ENCODE measurements around the gene POLN. TPM values are rescaled to one million over a fixed set of nuclear protein-coding genes. Genes with fewer than 3 reads are reported as not detected.

Gene POLN
- total and polyA plus RNA-seq, 2 donors, result 1.0 to 3.1 TPM

DNA sequence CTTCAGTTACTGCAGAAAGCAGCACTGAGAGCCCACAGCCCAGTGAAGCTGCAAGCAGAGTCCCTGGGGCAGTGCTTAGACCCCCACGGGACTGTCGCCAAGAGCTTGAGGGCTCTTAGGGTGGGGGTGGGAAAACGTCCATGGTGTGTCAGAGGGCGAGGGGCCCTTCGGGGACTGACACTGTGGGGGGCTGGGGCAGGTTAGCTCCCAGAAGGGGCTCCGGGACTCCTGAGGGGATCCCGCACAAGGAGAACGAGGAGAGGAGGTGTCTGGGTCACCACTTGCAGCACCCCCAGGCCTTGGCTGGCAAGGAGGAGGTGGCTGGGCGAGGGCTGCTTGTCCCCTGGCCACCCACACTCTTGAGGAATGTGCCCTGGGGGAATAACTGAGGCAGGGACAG is 162.0 kb downstream of the POLN start:
- H3K27ac ChIP-seq (ENCODE audit: low read depth), result no peak overlapping the region
- 84% methylated on average over 9 of the region's 9 CpGs for WGBS
- H3K4me1 ChIP-seq (ENCODE audit: insufficient read depth), result no peaks in the 10 kb centered on the region
- H3K36me3 ChIP-seq (ENCODE audit: insufficient read depth), result no peaks in the 10 kb centered on the region
- DNase-seq (ENCODE audit: extremely low spot score), result no peak
- no peak overlapping the region for H3K4me3 ChIP-seq (ENCODE audit: low read depth, low read length)

DNA sequence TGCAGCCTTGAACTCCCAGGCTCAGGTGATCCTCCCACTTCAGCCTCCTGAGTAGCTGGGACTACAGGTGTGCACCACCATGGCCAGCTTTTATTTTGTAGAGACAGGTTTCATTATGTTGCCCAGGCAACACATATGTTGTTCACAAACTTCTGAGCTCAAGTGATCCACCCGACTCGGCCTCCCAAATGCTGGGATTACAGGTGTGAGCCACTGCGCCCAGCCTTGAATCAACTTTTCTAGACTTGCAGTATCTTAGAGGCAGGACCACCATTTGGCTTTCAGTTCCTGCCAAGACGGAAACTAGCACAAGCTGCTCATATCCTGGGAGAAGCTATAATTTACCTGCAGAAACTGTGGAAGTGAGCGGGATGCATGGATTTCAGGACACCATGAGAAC is 162.9 kb downstream of the POLN start:
- WGBS, result 93% methylated on average over 5 of the region's 5 CpGs

GRCh38 chr4:2078584-2078983 is 163.3 kb downstream of the POLN start:
- H3K4me1 ChIP-seq (ENCODE audit: insufficient read depth), result no peaks in the 10 kb centered on the region
- no peaks in the 10 kb centered on the region for H3K36me3 ChIP-seq (ENCODE audit: insufficient read depth)
- DNase-seq (ENCODE audit: extremely low spot score), result no peak
- no peak overlapping the region for H3K27ac ChIP-seq (ENCODE audit: low read depth)
- 64% methylated on average over 9 of the region's 9 CpGs for WGBS
- no peak overlapping the region for H3K4me3 ChIP-seq (ENCODE audit: low read depth, low read length)

More for the DNA sequence above, 162.9 kb downstream of the POLN start:
- DNase-seq (ENCODE audit: extremely low spot score), result no peak
- Histone ChIP-seq H3K4me3 (ENCODE audit: low read depth, low read length) (no peak overlapping the region), H3K4me1 (ENCODE audit: insufficient read depth) (no peaks in the 10 kb centered on the region), H3K27ac (ENCODE audit: low read depth) (no peak overlapping the region), H3K36me3 (ENCODE audit: insufficient read depth) (no peaks in the 10 kb centered on the region)

DNA sequence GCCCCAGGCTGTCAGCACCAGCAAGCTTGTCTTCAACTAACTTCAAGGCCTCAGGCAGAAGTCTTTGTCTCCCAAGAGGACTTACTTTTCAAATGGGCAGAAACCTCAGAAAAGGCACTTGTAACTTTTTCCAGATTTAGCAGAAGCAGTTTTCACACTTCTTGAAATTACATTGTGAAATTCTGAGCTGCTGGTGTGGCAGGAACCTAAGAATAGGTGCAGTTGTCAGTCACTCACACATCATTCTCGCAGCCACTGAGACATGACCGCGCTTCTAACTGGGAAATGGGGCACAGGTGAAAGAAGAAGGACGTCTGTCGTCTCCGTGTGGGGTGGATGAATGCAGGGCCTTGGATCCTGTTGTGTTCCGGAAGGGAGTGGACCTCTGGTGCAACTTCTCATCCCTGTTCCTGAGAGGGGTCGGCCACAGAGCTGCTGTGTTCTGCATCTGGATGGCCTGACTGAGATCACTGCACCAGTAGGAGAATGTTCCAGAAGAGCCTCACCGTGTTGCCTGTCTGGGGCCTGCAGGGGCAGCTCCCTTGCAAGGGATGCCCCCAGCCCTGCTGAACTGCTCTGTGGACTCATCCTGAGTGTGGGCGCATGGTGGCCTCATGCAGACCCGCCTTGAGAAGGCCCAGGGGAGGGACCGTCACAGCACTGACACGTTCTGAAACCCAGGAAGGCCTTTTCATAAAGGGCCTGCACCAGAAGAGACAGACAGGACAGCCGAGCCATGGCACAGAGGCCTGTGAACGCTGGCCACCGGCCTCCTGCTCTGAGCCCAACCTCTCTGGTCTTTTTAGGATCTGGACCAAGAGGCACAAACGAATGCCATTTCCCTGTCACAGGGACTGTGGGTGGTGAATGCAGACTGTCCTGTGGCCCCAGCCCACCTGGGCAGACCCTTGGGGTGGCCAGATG is 164.1 kb downstream of the POLN start:
- Histone ChIP-seq H3K36me3 (ENCODE audit: insufficient read depth) (no peaks in the 10 kb centered on the region), H3K4me3 (ENCODE audit: low read depth, low read length) (no peak overlapping the region), H3K27ac (ENCODE audit: low read depth) (no peak overlapping the region), H3K4me1 (ENCODE audit: insufficient read depth) (no peaks in the 10 kb centered on the region)
- no peak for DNase-seq (ENCODE audit: extremely low spot score)
- WGBS, result 86% methylated on average over 17 of the region's 17 CpGs

GRCh38 chr4:2076908-2077536 is 164.9 kb downstream of the POLN start:
- Histone ChIP-seq H3K4me1 (ENCODE audit: insufficient read depth) (no peaks in the 10 kb centered on the region), H3K4me3 (ENCODE audit: low read depth, low read length) (no peak overlapping the region), H3K27ac (ENCODE audit: low read depth) (no peak overlapping the region), H3K36me3 (ENCODE audit: insufficient read depth) (no peaks in the 10 kb centered on the region)
- WGBS, result 80% methylated on average over 9 of the region's 9 CpGs
- no peak for DNase-seq (ENCODE audit: extremely low spot score)

DNA sequence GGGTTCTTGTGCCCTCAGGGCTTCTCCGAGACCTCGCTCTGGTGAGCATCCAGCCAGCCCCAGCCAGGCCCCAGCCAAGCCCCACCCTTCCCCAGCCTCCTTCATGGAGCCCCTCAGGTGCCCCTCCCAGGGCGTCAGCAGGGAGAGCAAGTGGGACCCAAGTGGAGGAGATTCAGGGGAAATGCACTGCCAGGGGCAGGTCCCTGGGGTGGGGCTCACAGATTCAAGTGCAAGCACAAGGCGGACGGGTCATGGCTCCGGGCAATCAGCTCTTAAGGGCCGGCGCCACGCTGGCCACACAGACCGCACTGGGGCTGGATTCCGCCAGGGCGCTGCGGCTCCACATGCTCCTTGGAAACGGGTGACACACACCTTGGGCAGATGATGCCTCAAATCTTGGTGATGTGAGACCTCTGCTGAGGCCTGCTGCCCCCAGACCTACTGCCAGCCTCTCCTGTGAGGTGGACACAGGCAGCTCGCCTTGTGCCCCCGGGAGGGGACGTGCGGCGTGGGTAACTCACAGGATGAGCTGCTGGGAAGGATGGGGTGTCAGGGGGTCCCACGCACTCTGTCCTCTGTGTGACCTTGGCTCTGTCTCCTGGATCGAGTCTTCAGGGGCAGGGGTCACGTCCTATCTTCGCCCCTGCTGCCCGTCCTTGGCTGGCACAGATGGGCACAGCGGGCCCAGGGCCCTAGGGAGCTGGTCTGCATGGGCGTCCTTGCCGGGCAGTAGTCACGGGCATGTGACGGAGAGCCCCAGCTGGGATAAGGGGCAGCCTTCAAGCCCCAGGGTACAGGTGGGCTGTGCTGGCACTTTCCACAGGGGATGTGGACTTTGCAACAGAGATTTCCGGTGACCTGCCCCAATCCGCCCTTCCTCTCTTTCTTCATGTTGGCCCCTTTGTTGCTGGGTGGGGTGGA is 165.7 kb downstream of the POLN start:
- no peaks in the 10 kb centered on the region for H3K36me3 ChIP-seq (ENCODE audit: insufficient read depth)
- H3K4me3 ChIP-seq (ENCODE audit: low read depth, low read length), result no peak overlapping the region
- no peak for DNase-seq (ENCODE audit: extremely low spot score)
- H3K27ac ChIP-seq (ENCODE audit: low read depth), result no peak overlapping the region
- H3K4me1 ChIP-seq (ENCODE audit: insufficient read depth), result no peaks in the 10 kb centered on the region
- WGBS, result 92% methylated on average over 31 of the region's 31 CpGs

GRCh38 chr4:2075171-2075986 is 166.5 kb downstream of the POLN start:
- DNase-seq (ENCODE audit: extremely low spot score), result no peak
- Histone ChIP-seq H3K4me3 (ENCODE audit: low read depth, low read length) (no peak overlapping the region), H3K4me1 (ENCODE audit: insufficient read depth) (no peaks in the 10 kb centered on the region), H3K27ac (ENCODE audit: low read depth) (no peak overlapping the region), H3K36me3 (ENCODE audit: insufficient read depth) (no peaks in the 10 kb centered on the region)
- 91% methylated on average over 12 of the region's 12 CpGs for WGBS

DNA sequence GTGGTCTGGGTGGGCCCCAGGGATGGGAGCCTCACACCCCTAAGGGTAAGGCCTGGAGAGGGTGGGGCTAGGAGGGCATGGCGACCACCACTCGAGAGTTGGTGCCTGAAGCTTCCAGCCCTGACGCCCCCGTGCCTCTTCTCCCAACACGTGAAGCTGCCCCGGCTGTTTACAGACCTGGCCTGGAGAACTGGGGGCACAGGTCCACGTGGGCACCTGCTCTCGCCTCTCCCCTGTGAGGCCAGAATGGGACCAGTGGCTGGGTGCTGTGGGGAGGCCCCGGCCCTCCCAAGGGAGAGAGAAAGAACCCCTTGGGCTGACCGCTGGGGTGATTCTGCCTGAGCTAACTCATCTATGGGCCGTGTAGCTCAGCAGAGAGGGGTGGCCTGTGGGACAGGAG is 167.3 kb downstream of the POLN start:
- Histone ChIP-seq H3K4me1 (ENCODE audit: insufficient read depth) (no peaks in the 10 kb centered on the region), H3K36me3 (ENCODE audit: insufficient read depth) (no peaks in the 10 kb centered on the region), H3K4me3 (ENCODE audit: low read depth, low read length) (no peak overlapping the region), H3K27ac (ENCODE audit: low read depth) (no peak overlapping the region)
- no peak for DNase-seq (ENCODE audit: extremely low spot score)
- 83% methylated on average over 11 of the region's 11 CpGs for WGBS

GRCh38 chr4:2073808-2074481 is 168.0 kb downstream of the POLN start:
- Histone ChIP-seq H3K4me3 (ENCODE audit: low read depth, low read length) (no peak overlapping the region), H3K4me1 (ENCODE audit: insufficient read depth) (no peaks in the 10 kb centered on the region), H3K36me3 (ENCODE audit: insufficient read depth) (no peaks in the 10 kb centered on the region), H3K27ac (ENCODE audit: low read depth) (no peak overlapping the region)
- DNase-seq (ENCODE audit: extremely low spot score), result no peak
- 77% methylated on average over 20 of the region's 20 CpGs for WGBS

DNA sequence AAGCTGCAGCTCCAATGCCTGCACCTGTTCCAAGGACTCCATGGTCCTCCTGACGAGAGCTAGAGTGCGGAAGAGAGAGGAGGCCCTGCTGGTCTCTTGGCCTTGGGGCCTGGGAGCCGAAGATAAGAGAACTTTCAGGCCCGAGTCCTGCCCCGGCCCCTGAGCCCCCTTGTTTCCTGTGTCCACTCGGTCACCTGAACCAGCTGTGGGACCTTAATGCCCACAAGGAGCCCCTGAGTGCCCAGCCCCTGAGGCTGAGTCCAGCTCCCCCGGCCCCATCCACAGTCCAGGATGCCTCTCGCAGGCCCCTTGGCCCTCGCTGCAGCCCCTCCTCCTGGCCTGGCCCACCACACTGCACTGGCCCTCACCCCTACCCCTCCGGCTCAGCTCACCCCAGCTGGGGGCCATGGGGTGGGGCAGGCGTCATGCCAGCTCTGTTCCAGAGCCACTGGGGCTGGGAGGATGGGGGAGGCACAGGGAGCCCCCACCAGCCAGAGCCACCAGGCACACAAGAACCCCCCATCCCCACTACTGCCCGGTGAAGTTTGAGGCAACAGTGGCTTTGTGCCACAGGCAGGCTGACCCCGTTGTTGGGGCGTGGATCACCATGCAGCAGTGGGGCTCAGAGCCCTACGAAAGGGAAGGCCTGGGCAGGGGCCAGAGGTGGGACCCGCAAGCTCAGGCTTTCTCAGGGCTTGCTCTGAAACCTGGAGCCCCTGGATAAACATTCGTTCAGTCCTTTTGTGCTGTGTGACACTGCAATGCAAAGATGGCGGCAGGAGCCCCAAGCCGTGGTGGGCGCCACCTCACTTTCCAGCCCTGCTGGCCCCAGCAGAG is 168.7 kb downstream of the POLN start:
- Histone ChIP-seq H3K4me3 (ENCODE audit: low read depth, low read length) (no peak overlapping the region), H3K4me1 (ENCODE audit: insufficient read depth) (no peaks in the 10 kb centered on the region), H3K27ac (ENCODE audit: low read depth) (no peak overlapping the region), H3K36me3 (ENCODE audit: insufficient read depth) (no peaks in the 10 kb centered on the region)
- no peak for DNase-seq (ENCODE audit: extremely low spot score)
- WGBS, result 86% methylated on average over 20 of the region's 20 CpGs

DNA sequence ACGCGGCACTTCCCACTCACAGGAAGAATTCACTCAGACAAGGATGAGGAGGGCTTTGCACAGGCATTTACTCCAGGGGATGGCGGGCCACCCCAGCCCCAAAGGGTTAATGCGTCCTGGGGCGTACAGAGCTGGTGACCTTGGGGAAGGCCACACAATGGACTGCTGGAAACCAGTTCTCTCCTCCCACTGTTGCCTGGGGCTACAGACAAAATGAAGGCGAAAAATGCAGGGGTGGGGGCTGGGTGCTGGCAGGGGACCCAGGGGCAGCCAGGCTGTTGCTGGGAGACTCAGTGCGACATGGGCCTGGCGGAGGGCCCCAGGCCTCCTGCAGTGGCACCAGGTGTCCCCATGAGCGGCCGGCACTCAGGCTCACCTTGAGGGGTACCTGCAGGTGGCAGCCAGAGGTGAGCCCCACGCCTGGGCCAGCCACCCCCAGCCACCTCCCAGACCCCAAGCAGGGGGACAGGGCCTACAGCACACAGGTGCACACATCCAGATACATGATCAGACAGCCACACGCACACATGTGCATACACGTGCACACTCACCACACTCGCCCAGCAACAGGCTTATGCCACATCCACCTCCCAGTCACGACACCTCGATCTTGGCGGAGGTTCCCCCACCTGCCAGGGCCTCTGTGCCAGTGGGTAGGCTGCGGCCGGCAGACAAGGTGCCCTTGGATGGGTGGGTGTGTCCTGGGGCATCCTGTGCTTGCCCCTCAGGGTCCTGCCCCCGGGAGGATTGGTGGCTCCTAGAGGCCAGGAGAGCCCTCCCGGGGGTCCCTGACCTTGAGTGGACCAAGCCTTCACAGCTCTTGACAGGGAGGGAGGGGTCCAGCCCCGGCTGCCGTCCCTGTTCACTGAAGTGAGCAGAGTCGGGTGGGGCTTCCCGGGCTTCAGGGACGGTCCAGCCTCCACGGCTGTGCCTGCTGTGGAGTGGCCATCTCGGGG is 169.7 kb downstream of the POLN start:
- Histone ChIP-seq H3K27ac (ENCODE audit: low read depth) (no peak overlapping the region), H3K4me1 (ENCODE audit: insufficient read depth) (no peaks in the 10 kb centered on the region), H3K36me3 (ENCODE audit: insufficient read depth) (no peaks in the 10 kb centered on the region), H3K4me3 (ENCODE audit: low read depth, low read length) (no peak overlapping the region)
- 72% methylated on average over 28 of the region's 28 CpGs for WGBS
- DNase-seq (ENCODE audit: extremely low spot score), result no peak

Data from urinary bladder (tissue), 4 donors.